Activated CD4-positive, alpha-beta T cell treated with anti-CD3 and anti-CD28 coated beads for 4 hours (primary cell): Measurements from ENCODE around the gene PGAM5.
"Not testable (repeated sequence)": the region's sequence is repeated elsewhere in the genome, so short reads cannot be mapped to it uniquely, and the experiment has no call there.

ENCODE experiments used
- DNase-seq, 2 donors: peaks; one replicate each; pipeline ENCODE4 v3.0.0-alpha.2; 2020

Gene PGAM5

GRCh38 chr12:132754160-132754932 lies 43.7 kb downstream of the PGAM5 start:
- DNase-seq: no peak

GRCh38 chr12:132758825-132759224 lies 48.2 kb downstream of the PGAM5 start:
- DNase-seq: not testable (repeated sequence)

GRCh38 chr12:132759359-132759758 lies 48.7 kb downstream of the PGAM5 start:
- DNase-seq: no peak

- DNase-seq: peak; percentile 65 to 72
Observed at GRCh38 chr12:132761032-132761920, 50.6 kb downstream of the PGAM5 start, which contains the start of gene ANKLE2. ANKLE2 (minus strand) TSS chr12:132761832; CDS start chr12:132761798, 34 bp downstream.

- DNase-seq: peak; percentile 82 to 87
Observed at GRCh38 chr12:132761921-132762583, 51.4 kb downstream of the PGAM5 start.

GRCh38 chr12:132764231-132764630 lies 53.6 kb downstream of the PGAM5 start:
- DNase-seq: no peak

GRCh38 chr12:132765361-132765760 lies 54.7 kb downstream of the PGAM5 start:
- no peak for DNase-seq

GRCh38 chr12:132766380-132767085 lies 55.9 kb downstream of the PGAM5 start:
- no peak for DNase-seq

GRCh38 chr12:132771126-132771838 lies 60.6 kb downstream of the PGAM5 start:
- peak; percentile 47 to 48 for DNase-seq
